Bronchial epithelial cell (primary cell): Measurements from ENCODE around the gene S100A6. TPM values are rescaled to one million over a fixed set of nuclear protein-coding genes. Genes with fewer than 3 reads are reported as not detected.
A peak's percentile ranks its signal among the peaks of the same experiment; 100 is the strongest.
"Not testable (repeated sequence)": the region's sequence is repeated elsewhere in the genome, so short reads cannot be mapped to it uniquely, and the experiment has no call there.

ENCODE experiments used
- DNase-seq: peaks from one replicate; pipeline ENCODE4 v3.0.0-alpha.2; 2010; ENCODE audit warnings: low read depth
- FAIRE-seq: peaks from 2 replicates; lab custom pipeline; 2011; peaks lifted over from hg19 to GRCh38; lab: Jason Lieb, UNC
- H3K27me3 ChIP-seq: 2 replicates; pipeline ENCODE4 v1.5.1; 2011; ENCODE audit warnings: low read length; ENCODE audit not compliant: control insufficient read depth, insufficient read depth
- H3K36me3 ChIP-seq: 2 replicates; pipeline ENCODE4 v1.5.1; 2011; ENCODE audit warnings: low read length; ENCODE audit not compliant: control insufficient read depth, insufficient read depth
- H3K4me3 ChIP-seq: 2 replicates; pipeline ENCODE4 v1.5.1; 2011; ENCODE audit warnings: mild to moderate bottlenecking, low read depth, low read length, control low read depth
- total RNA-seq: library from RNA; depleted of rRNA; stranded (reverse); fragments of >200 nt; gene quantifications from 2 replicates; pipeline ENCODE4 v1.2.1, GENCODE V29; 2014
- TF ChIP-seq, protein P1 (sequence below): IDR thresholded peaks from 2 replicates; pipeline ENCODE4 v1.5.1; 2011; ENCODE audit warnings: mild to moderate bottlenecking, moderate library complexity, low read length, control low read depth, inconsistent platforms; ENCODE audit not compliant: insufficient read depth, severe bottlenecking

The S100A6 gene
- total RNA-seq, 1 donor from 2014 or later, result 2,948 TPM

DNA sequence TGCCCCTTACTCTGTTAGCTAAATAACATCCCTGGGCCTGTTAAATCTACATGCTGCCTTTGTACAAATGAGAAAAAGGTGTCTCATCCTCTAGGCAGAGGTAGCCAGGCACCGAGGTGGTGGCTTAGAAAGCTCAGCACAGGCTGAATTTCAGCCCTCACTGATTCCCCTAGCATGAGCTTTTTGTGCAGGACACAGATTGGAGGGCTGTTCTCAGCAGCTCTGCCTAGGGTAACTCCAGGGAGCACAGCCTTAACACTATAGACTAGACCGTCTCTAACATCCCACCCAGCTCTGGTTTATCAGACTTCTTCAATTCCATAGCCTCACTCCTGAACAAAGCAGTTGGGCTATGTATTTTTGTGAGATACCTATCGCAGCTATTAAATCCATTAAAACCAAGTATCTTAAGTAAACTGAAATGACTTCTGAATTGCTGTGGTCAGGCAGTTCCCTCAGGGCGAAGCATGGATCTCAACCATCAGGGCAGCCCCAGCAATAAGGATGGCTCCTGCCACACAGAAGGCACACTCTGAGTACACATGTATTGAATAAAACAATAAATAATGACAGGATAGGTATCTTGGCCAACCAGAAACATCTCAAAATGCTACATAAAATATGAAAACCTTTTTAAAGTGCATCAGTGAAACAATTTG, 14.8 kb downstream of the S100A6 start:
- Histone ChIP-seq H3K27me3 (no peaks in the 10 kb centered on the region), H3K4me3 (no peak overlapping the region), H3K36me3 (no peaks in the 10 kb centered on the region)
- DNase-seq (no peak), FAIRE-seq (no peak)
- TF ChIP-seq, protein P1, sequence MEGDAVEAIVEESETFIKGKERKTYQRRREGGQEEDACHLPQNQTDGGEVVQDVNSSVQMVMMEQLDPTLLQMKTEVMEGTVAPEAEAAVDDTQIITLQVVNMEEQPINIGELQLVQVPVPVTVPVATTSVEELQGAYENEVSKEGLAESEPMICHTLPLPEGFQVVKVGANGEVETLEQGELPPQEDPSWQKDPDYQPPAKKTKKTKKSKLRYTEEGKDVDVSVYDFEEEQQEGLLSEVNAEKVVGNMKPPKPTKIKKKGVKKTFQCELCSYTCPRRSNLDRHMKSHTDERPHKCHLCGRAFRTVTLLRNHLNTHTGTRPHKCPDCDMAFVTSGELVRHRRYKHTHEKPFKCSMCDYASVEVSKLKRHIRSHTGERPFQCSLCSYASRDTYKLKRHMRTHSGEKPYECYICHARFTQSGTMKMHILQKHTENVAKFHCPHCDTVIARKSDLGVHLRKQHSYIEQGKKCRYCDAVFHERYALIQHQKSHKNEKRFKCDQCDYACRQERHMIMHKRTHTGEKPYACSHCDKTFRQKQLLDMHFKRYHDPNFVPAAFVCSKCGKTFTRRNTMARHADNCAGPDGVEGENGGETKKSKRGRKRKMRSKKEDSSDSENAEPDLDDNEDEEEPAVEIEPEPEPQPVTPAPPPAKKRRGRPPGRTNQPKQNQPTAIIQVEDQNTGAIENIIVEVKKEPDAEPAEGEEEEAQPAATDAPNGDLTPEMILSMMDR, result no peak

DNA sequence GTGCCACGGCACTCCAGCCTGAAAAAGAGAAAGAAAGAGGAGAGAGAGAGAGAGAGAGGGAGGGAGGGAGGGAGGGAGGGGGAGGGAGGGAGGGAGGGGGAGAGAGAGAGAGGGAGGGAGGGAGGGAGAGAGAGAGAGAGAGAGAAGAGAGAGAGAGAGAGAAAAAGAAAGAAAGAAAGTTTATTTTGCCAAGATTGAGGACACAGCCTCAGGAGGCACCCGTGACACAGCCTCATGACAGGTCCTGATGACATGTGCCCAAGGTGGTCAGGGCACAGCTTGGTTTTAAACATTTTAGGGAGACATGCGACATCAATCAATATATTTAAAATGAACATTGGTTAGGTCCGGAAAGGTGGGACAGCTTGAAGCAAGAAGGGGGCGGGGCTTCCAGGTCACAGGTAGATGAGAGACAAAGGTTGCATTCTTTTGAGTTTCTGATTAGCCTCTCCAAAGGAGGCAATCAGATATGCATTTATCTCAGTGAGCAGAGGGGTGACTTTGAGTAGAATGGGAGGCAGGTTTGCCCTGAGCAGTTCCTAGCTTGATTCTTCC, 15.6 kb downstream of the S100A6 start:
- H3K36me3 ChIP-seq, H3K4me3 ChIP-seq, DNase-seq, FAIRE-seq, H3K27me3 ChIP-seq: not testable (repeated sequence)

DNA sequence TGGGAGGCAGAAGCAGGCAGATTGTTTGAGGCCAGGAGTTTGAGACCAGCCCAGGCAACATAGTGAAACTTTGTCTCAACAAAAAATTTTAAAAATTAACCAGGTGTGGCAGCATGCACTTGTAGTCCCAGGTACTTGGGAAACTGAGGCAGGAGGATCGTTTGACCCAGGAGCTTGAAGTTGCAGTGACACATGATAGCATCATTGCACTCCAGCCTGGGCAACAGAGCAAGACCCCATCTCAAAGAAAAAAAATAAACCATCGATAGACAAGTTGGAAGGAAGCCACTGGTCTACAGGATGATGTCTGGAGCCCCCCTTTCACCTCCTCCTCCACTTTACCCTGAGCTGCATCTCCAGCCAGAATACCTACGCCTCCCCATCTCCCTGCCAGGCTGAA, 16.5 kb downstream of the S100A6 start:
- H3K4me3 ChIP-seq, result no peak overlapping the region
- H3K36me3 ChIP-seq, result no peaks in the 10 kb centered on the region
- FAIRE-seq (no peak), DNase-seq (no peak)
- no peaks in the 10 kb centered on the region for H3K27me3 ChIP-seq
- TF ChIP-seq, protein P1, result no peak

DNA sequence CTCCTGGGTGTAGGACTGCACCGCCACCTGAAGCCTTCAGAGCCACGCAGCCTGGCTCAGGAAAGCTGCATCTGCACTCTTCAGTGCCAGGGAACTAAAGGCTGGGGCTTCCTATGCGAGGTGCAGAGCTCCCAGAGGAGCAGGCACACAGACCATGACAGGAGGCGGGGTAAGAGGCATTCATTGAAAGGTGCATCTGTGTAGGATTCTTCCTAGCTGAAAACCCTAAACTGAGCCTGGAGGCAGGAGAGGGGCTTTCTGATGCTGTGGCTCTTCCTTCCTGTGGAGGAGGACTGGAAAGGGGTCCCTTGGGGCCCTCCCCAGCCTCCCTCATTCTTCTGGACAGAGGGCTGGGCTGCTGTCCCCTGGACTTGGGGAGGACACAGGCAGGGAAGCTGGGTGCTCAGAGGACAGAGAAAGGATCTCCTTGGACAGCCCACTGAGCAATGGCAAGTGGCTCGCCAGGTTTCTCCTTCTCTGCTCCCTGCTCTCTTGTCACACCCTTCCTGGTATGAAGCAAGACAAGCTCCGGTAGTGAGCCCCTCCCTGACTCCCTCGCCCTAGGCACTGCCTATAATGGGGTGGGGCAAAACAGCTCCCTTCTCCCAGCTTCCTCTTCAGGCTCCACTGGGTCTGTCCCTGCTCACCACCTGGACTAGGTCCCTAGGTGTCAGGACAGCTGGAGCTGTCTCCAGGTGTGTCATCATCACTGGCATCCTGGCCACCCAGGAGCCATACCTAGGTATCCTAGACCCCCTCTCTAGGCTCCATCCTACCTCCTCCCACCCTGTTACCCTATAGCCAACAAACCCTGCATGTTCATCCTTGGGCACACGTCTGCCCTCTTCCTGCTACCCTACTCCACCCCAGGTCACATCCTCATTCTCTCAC, 20.0 kb downstream of the S100A6 start:
- peak; percentile 83 for FAIRE-seq
- TF ChIP-seq, protein P1, result no peak
- peak; percentile 87 for DNase-seq
- Histone ChIP-seq H3K4me3 (no peak overlapping the region), H3K27me3 (no peaks in the 10 kb centered on the region), H3K36me3 (no peaks in the 10 kb centered on the region)

DNA sequence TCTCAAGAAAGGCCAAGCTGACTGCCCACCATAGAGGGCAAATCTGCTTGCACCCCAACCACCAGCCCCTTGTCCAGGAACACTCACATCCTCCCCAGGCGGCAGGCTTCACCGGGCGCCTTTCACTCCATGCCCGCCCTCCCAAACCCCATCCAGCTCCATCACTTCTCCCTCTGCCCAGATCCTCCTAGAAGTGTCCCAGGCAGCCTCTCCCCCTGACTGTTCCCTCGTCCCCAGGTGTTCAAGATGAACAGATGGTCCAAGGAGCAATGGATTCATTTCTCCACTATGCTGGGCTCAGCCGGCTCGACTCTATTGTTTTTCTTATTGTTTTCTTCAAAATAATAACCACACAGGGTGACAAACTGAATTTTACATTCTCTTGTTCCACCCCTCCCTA, 22.1 kb downstream of the S100A6 start:
- TF ChIP-seq, protein P1, result no peak
- DNase-seq, result no peak
- FAIRE-seq, result no peak
- Histone ChIP-seq H3K4me3 (no peak overlapping the region), H3K27me3 (no peaks in the 10 kb centered on the region), H3K36me3 (no peaks in the 10 kb centered on the region)

DNA sequence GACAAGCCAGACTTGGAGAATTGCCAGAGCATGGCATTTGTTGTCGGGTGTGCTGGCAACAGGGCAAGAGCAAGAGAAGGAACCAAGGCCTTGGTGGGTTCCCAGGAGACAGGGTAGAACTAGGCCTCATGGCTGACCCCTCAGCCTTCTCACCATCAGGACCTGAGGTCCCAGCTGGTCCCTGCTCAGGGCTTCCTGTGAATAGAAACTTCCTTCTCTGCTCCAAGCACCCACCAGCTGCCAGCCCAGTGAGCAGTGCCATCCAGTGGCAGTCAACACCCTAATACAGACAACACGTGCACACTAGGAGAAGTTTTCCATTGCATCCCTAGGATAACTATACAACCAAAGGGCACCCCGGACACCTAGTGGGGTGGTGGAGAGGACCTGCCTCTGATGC, 22.8 kb downstream of the S100A6 start:
- Histone ChIP-seq H3K36me3 (no peaks in the 10 kb centered on the region), H3K27me3 (no peaks in the 10 kb centered on the region), H3K4me3 (no peak overlapping the region)
- FAIRE-seq, result no peak
- DNase-seq, result no peak
- TF ChIP-seq, protein P1, result peak; percentile 17
